Keratinocyte (primary cell): ENCODE results near the gene MBTPS1. TPM values are rescaled to one million over a fixed set of nuclear protein-coding genes. Genes with fewer than 3 reads are reported as not detected.

Source experiments
- DNase-seq: peaks from one replicate; pipeline ENCODE4 v3.0.0-alpha.2; 2011; ENCODE audit warnings: low read depth, missing footprints, low spot score
- FAIRE-seq: peaks from 2 replicates; lab custom pipeline; 2011; peaks lifted over from hg19 to GRCh38; lab: Jason Lieb, UNC
- H2AFZ ChIP-seq: 2 replicates; pipeline ENCODE4 v1.6.0; 2012; ENCODE audit warnings: low read length, control low read depth, inconsistent platforms; ENCODE audit not compliant: control insufficient read depth
- H3K27ac ChIP-seq: 2 replicates; pipeline ENCODE4 v1.5.1; 2011; ENCODE audit warnings: low read length; ENCODE audit not compliant: control insufficient read depth, insufficient read depth
- H3K27me3 ChIP-seq: 3 replicates; pipeline ENCODE4 v1.6.0; 2011; ENCODE audit warnings: low read length; ENCODE audit not compliant: control insufficient read depth, insufficient read depth; ENCODE audit errors: extremely low read depth
- H3K36me3 ChIP-seq, 2 experiments: 2 replicates in 1 of 2; 3 replicates in 1 of 2; pipeline ENCODE4 v1.5.1; 2011; ENCODE audit warnings: low read length in 2 of 2, mild to moderate bottlenecking in 1 of 2; ENCODE audit not compliant: control insufficient read depth in 2 of 2, insufficient read depth in 2 of 2; ENCODE audit errors: extremely low read depth in 1 of 2
- H3K4me1 ChIP-seq: 3 replicates; pipeline ENCODE4 v1.5.1; 2011; ENCODE audit warnings: low read length; ENCODE audit not compliant: control insufficient read depth, insufficient read depth; ENCODE audit errors: extremely low read depth
- H3K4me2 ChIP-seq: 3 replicates; pipeline ENCODE4 v1.6.0; 2011; ENCODE audit warnings: low read depth, low read length; ENCODE audit not compliant: control insufficient read depth, insufficient read depth; ENCODE audit errors: extremely low read depth
- H3K4me3 ChIP-seq, 3 experiments: fragments of 200-600 bp in 1 of 3; sonication (generic) in 1 of 3; 2 replicates in 2 of 3; 3 replicates in 1 of 3; pipeline ENCODE4 v1.5.1; 2011 to 2016; ENCODE audit warnings: low read length in 3 of 3, mild to moderate bottlenecking in 3 of 3, control low read depth in 2 of 3, inconsistent platforms in 1 of 3, low read depth in 1 of 3, mixed read lengths in 1 of 3, mixed run types in 1 of 3, moderate library complexity in 1 of 3; ENCODE audit not compliant: control insufficient read depth in 2 of 3, insufficient read depth in 2 of 3; ENCODE audit errors: extremely low read depth in 1 of 3
- H3K79me2 ChIP-seq: 2 replicates; pipeline ENCODE4 v1.6.0; 2012; ENCODE audit warnings: low read length; ENCODE audit not compliant: control insufficient read depth, insufficient read depth
- H3K9ac ChIP-seq: 3 replicates; pipeline ENCODE4 v1.6.0; 2011; ENCODE audit warnings: low read length; ENCODE audit not compliant: control insufficient read depth, insufficient read depth; ENCODE audit errors: extremely low read depth
- H3K9me1 ChIP-seq: 3 replicates; pipeline ENCODE4 v1.6.0; 2011; ENCODE audit warnings: low read length; ENCODE audit not compliant: control insufficient read depth, insufficient read depth; ENCODE audit errors: extremely low read depth
- H3K9me3 ChIP-seq: 2 replicates; pipeline ENCODE4 v1.5.1; 2012; ENCODE audit warnings: low read depth, low read length; ENCODE audit not compliant: control insufficient read depth
- H4K20me1 ChIP-seq: 3 replicates; pipeline ENCODE4 v1.6.0; 2011; ENCODE audit warnings: low read length; ENCODE audit not compliant: control insufficient read depth, insufficient read depth; ENCODE audit errors: extremely low read depth
- CTCF ChIP-seq, 3 experiments: IDR thresholded peaks in 1 of 3; conservative IDR thresholded peaks in 1 of 3; optimal IDR thresholded peaks in 1 of 3; 2 replicates in 2 of 3; 3 replicates in 1 of 3; pipeline versions ENCODE3 to v1.5.1; 2011; ENCODE audit warnings: low read length in 3 of 3, mild to moderate bottlenecking in 3 of 3, moderate library complexity in 2 of 3, control low read depth in 1 of 3, inconsistent platforms in 1 of 3; ENCODE audit not compliant: insufficient read depth in 2 of 3; ENCODE audit errors: extremely low read depth in 1 of 3
- EZH2 ChIP-seq: IDR thresholded peaks from one replicate; pipeline ENCODE4 v1.6.1; 2012; ENCODE audit warnings: inconsistent platforms, mild to moderate bottlenecking, low read length, moderate library complexity
- dilution Hi-C: fragments of 300-500 bp; cut with MboI; formaldehyde crosslinking; loops from one replicate; pipeline ENCODE4 v1.7.0; 2020; ENCODE audit warnings: low sequenced_read_pairs; ENCODE audit not compliant: extremely low pct_ligation_motif_present
- polyA plus RNA-seq, 5 experiments: library from polyadenylated mRNA; depleted of rRNA in 3 of 5; stranded (reverse) in 3 of 5; stranded (forward) in 1 of 5; unstranded in 1 of 5; fragments of >200 nt; gene quantifications; 1 replicate in 1 of 5; 2 replicates in 3 of 5; 3 replicates in 1 of 5; pipeline versions ENCODE4 v1.2.1 to v1.2.3, GENCODE V29; 2011 to 2012; ENCODE audit warnings: missing spikeins in 2 of 5, low read depth in 1 of 5, low replicate concordance in 1 of 5

MBTPS1 gene
- polyA plus RNA-seq, 1 donor (not counting 4 experiments of a cell fraction or from before 2014, with no cell fraction given) = 56.0 TPM

GRCh38 chr16:84111525-84111924 lies 5.2 kb downstream of the MBTPS1 start:
- H3K4me1 ChIP-seq = peaks cover 5% of the 10 kb centered on the region
- dilution Hi-C loops = no loop called here
- TF ChIP-seq EZH2 (no peak), CTCF (optimal IDR thresholded peaks at IDR 0.05 in 1 of 3, IDR thresholded peaks at IDR 0.05 in 1 of 3, conservative IDR thresholded peaks at IDR 0.05 in 1 of 3; ENCODE audit: extremely low read depth in 1 of 3, insufficient read depth in 2 of 3, low read length in 3 of 3) (no peak)

GRCh38 chr16:84110527-84110926 lies 6.2 kb downstream of the MBTPS1 start:
- H4K20me1 ChIP-seq = peaks cover 7% of the 10 kb centered on the region
- no peak overlapping the region for H3K4me2 ChIP-seq
- H3K4me3 ChIP-seq = no peak overlapping the region
- H3K9me1 ChIP-seq = peaks cover 3% of the 10 kb centered on the region
- H3K9me3 ChIP-seq = no peaks in the 10 kb centered on the region
- no peaks in the 10 kb centered on the region for H3K27me3 ChIP-seq
- H3K27ac ChIP-seq = no peak overlapping the region
- no peak for TF ChIP-seq CTCF (optimal IDR thresholded peaks at IDR 0.05 in 1 of 3, IDR thresholded peaks at IDR 0.05 in 1 of 3, conservative IDR thresholded peaks at IDR 0.05 in 1 of 3; ENCODE audit: extremely low read depth in 1 of 3, insufficient read depth in 2 of 3, low read length in 3 of 3)
- TF ChIP-seq EZH2 = no peak
- DNase-seq = no peak
- H3K36me3 ChIP-seq = peaks cover 0 to 7% of the 10 kb centered on the region in 2 experiments
- no peak overlapping the region for H3K9ac ChIP-seq
- H3K4me1 ChIP-seq = peaks cover 5% of the 10 kb centered on the region
- H2AFZ ChIP-seq = no peak overlapping the region
- dilution Hi-C loops = no loop called here
- no peak for FAIRE-seq
- peaks cover 89% of the 10 kb centered on the region for H3K79me2 ChIP-seq

More at GRCh38 chr16:84111525-84111924, 5.2 kb downstream of the MBTPS1 start:
- H3K36me3 ChIP-seq = peaks cover 0 to 7% of the 10 kb centered on the region in 2 experiments
- peaks cover 3% of the 10 kb centered on the region for H3K9me1 ChIP-seq
- H3K4me3 ChIP-seq = no peak overlapping the region
- H3K79me2 ChIP-seq = peaks cover 89% of the 10 kb centered on the region
- no peak for FAIRE-seq
- no peak overlapping the region for H2AFZ ChIP-seq
- H3K27me3 ChIP-seq = no peaks in the 10 kb centered on the region
- H3K4me2 ChIP-seq = no peak overlapping the region
- H4K20me1 ChIP-seq = peaks cover 4% of the 10 kb centered on the region
- DNase-seq = no peak
- no peaks in the 10 kb centered on the region for H3K9me3 ChIP-seq
- H3K9ac ChIP-seq = no peak overlapping the region
- H3K27ac ChIP-seq = no peak overlapping the region
